ENCODE data around the gene SHC3.

SHC3 gene

GRCh38 chr9:89187541-89187940 lies 8.9 kb upstream of the SHC3 start:
- no peak for DNase-seq (ENCODE audit: low read depth)
- H3K4me3 ChIP-seq (ENCODE audit: low read depth, low read length): no peak overlapping the region
- TF ChIP-seq CTCF (IDR thresholded peaks at IDR 0.05; ENCODE audit: low read depth, low read length, missing control alignments): no peak
- in situ Hi-C loops (cut with HindIII; ENCODE audit: low sequenced_read_pairs): no loop called here

- TF ChIP-seq CTCF (IDR thresholded peaks at IDR 0.05; ENCODE audit: low read depth, low read length, missing control alignments): no peak
- DNase-seq (ENCODE audit: low read depth): no peak
- in situ Hi-C loops (cut with HindIII; ENCODE audit: low sequenced_read_pairs): no loop called here
- H3K4me3 ChIP-seq (ENCODE audit: low read depth, low read length): no peak overlapping the region
Measured at GRCh38 chr9:89186960-89187359, 8.3 kb upstream of the SHC3 start.

- in situ Hi-C loops (cut with HindIII; ENCODE audit: low sequenced_read_pairs): no loop called here
- DNase-seq (ENCODE audit: low read depth): no peak
- TF ChIP-seq CTCF (IDR thresholded peaks at IDR 0.05; ENCODE audit: low read depth, low read length, missing control alignments): no peak
- no peak overlapping the region for H3K4me3 ChIP-seq (ENCODE audit: low read depth, low read length)
Measured at GRCh38 chr9:89185980-89186379, 7.4 kb upstream of the SHC3 start.

GRCh38 chr9:89183146-89183545 lies 4.5 kb upstream of the SHC3 start:
- H3K4me3 ChIP-seq (ENCODE audit: low read depth, low read length): no peak overlapping the region
- in situ Hi-C loops (cut with HindIII; ENCODE audit: low sequenced_read_pairs): no loop called here
- TF ChIP-seq CTCF (IDR thresholded peaks at IDR 0.05; ENCODE audit: low read depth, low read length, missing control alignments): no peak
- no peak for DNase-seq (ENCODE audit: low read depth)

- no peak for DNase-seq (ENCODE audit: low read depth)
- in situ Hi-C loops (cut with HindIII; ENCODE audit: low sequenced_read_pairs): no loop called here
- H3K4me3 ChIP-seq (ENCODE audit: low read depth, low read length): no peak overlapping the region
- TF ChIP-seq CTCF (IDR thresholded peaks at IDR 0.05; ENCODE audit: low read depth, low read length, missing control alignments): no peak
Measured at GRCh38 chr9:89182369-89182768, 3.8 kb upstream of the SHC3 start.

GRCh38 chr9:89179895-89180734 lies 1.5 kb upstream of the SHC3 start:
- DNase-seq (ENCODE audit: low read depth): peak; percentile 95
- peak overlapping the region; percentile 38 for H3K4me3 ChIP-seq (ENCODE audit: low read depth, low read length)
- no peak for TF ChIP-seq CTCF (IDR thresholded peaks at IDR 0.05; ENCODE audit: low read depth, low read length, missing control alignments)
- in situ Hi-C loops (cut with HindIII; ENCODE audit: low sequenced_read_pairs): loop anchor here (5.0 kb wide), 1 partner anchor 102 kb away; no protein-coding TSS in a partner anchor

Measured in astrocyte of the cerebellum (primary cell).